G401.6 (cell line): Measurements from ENCODE around the gene STX8.

Experiments used
- FAIRE-seq: peaks from 2 replicates; lab custom pipeline; 2012; peaks lifted over from hg19 to GRCh38; lab: Jason Lieb, UNC

The STX8 gene

GRCh38 chr17:9225305-9226101 lies 350.1 kb downstream of the STX8 start:
- no peak for FAIRE-seq

- no peak for FAIRE-seq
Measured at GRCh38 chr17:9224485-9224884, 351.1 kb downstream of the STX8 start.

GRCh38 chr17:9223531-9223930 lies 352.1 kb downstream of the STX8 start:
- FAIRE-seq, result no peak

GRCh38 chr17:9221922-9222180 lies 353.8 kb downstream of the STX8 start:
- no peak for FAIRE-seq

GRCh38 chr17:9221147-9221921 lies 354.3 kb downstream of the STX8 start:
- no peak for FAIRE-seq

- no peak for FAIRE-seq
Measured at GRCh38 chr17:9220398-9221146, 355.0 kb downstream of the STX8 start.

GRCh38 chr17:9219631-9220397 lies 355.8 kb downstream of the STX8 start:
- FAIRE-seq, result no peak

- FAIRE-seq, result no peak
Measured at GRCh38 chr17:9218911-9219310, 356.7 kb downstream of the STX8 start.

- FAIRE-seq, result no peak
Measured at GRCh38 chr17:9218064-9218635, 357.5 kb downstream of the STX8 start.

- FAIRE-seq, result no peak
Measured at GRCh38 chr17:9217151-9218056, 358.2 kb downstream of the STX8 start.

GRCh38 chr17:9215465-9215864 lies 360.2 kb downstream of the STX8 start:
- no peak for FAIRE-seq

- FAIRE-seq, result no peak
Measured at GRCh38 chr17:9213303-9213640, 362.3 kb downstream of the STX8 start.

GRCh38 chr17:9212376-9213302 lies 363.0 kb downstream of the STX8 start:
- FAIRE-seq, result no peak

GRCh38 chr17:9211133-9211765 lies 364.4 kb downstream of the STX8 start:
- no peak for FAIRE-seq

GRCh38 chr17:9209781-9210370 lies 365.7 kb downstream of the STX8 start:
- FAIRE-seq, result no peak

- FAIRE-seq, result no peak
Measured at GRCh38 chr17:9209347-9209746, 366.3 kb downstream of the STX8 start.

GRCh38 chr17:9208381-9209105 lies 367.1 kb downstream of the STX8 start:
- FAIRE-seq, result no peak

- FAIRE-seq, result no peak
Measured at GRCh38 chr17:9206741-9207332, 368.8 kb downstream of the STX8 start.
